Omental fat pad (tissue), 4 donors: ENCODE results near the gene CPA2. TPM values are rescaled to one million over a fixed set of nuclear protein-coding genes. Genes with fewer than 3 reads are reported as not detected.
"Not testable (repeated sequence)": the region's sequence is repeated elsewhere in the genome, so short reads cannot be mapped to it uniquely, and the experiment has no call there.

Experiments
- ATAC-seq: fragments of 150-250 bp; one replicate; pipeline ENCODE4 v1.9.1; 2016; ENCODE audit warnings: mild to moderate bottlenecking, moderate library complexity; ENCODE audit not compliant: low FRiP score
- DNase-seq: peaks from one replicate; pipeline ENCODE4 v3.0.0-alpha.2; 2019; ENCODE audit warnings: low spot score
- total RNA-seq, 4 donors: library from RNA; depleted of rRNA; stranded (reverse); fragments of >200 nt; gene quantifications; one replicate each; pipeline ENCODE4 v1.1.0, GENCODE V29; 2016
- TF ChIP-seq, protein P1 (sequence below), 3 donors: fragments of 450-650 bp; IDR thresholded peaks; one replicate each; pipeline ENCODE4 v1.5.1; 2016 to 2017; ENCODE audit warnings: antibody characterized with exemption in 3 of 3, mild to moderate bottlenecking in 3 of 3, moderate library complexity in 2 of 3

Gene CPA2
- total RNA-seq: under 1 TPM in 1 of 4 donors, not detected in 3; 0.88 TPM

DNA sequence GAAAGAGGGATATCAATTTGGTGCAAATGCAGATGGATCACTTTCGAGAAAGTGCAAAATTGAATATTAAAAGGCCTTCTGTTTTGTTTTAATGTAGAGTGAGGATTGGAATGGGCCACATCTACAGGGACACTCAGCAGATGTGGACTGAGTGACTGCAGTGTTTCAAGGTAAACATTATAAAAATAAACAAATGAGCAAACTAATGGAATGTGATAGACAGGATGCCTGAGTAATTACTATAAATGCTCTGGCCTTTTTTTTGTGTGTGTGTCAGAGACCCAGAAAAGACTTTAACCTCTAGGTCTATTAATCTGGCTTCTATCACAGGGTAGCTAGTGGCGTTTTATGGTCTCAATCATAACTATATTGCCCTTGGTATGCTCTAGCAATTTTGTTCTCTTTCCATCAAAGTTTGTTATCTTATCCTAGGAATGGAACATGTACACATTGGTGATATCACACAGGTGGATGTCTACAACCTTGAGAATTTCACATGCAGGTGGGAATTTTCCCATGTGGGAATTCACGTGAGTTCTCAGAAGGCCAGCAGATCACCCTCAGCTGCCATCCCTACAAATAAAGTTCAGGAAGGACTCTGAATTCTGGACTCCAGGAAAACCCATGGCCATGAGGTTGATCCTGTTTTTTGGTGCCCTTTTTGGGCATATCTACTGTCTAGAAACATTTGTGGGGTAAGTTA, at the start of gene CPA2:
Gene CPA2, plus strand, starts transcription at position 606 of the 703 bp plus-strand sequence. Its CDS starts 19 bp downstream, at position 625.
- TF ChIP-seq, protein P1, sequence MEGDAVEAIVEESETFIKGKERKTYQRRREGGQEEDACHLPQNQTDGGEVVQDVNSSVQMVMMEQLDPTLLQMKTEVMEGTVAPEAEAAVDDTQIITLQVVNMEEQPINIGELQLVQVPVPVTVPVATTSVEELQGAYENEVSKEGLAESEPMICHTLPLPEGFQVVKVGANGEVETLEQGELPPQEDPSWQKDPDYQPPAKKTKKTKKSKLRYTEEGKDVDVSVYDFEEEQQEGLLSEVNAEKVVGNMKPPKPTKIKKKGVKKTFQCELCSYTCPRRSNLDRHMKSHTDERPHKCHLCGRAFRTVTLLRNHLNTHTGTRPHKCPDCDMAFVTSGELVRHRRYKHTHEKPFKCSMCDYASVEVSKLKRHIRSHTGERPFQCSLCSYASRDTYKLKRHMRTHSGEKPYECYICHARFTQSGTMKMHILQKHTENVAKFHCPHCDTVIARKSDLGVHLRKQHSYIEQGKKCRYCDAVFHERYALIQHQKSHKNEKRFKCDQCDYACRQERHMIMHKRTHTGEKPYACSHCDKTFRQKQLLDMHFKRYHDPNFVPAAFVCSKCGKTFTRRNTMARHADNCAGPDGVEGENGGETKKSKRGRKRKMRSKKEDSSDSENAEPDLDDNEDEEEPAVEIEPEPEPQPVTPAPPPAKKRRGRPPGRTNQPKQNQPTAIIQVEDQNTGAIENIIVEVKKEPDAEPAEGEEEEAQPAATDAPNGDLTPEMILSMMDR (IDR thresholded peaks at IDR 0.05): no peak
- no peak for ATAC-seq
- no peak for DNase-seq

DNA sequence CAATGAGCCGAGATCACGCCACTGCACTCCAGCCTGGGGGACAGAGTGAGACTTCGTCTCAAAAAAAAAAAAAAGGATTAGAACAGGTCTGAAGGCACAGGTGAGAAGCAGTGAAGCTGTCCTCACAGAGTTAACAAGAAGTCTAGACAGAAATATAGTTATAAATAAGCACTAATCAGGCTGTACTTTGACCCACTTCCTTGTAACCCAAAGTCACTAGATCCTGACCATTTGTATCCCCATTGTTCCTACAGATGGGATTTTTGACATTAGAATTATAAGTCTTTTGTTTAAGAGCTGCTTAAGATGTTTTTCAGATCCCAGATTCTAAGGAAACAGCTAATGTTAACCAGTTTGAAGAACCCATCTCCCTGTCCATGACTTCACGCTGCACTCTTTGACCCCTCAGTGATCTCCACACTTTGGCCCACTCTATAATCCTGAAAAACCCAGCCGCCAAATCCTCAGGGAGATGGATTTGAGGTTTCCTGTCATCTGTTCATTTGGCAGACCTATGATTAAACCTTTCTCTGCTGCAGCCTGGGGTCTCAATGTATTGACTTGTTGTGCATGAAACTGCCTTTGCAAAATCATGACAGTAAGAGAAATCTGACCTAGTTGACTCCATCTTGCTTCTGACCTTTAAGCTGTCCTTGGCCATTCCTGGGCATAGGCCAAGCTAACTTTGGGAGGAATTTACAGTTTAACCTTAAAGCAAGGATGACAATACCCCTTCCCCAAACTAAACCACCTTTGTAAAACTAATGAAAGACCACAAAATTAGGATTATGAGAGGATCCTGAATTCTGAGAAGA, 47.6 kb upstream of the CPA2 start:
- ATAC-seq (no peak), DNase-seq (no peak)
- TF ChIP-seq, protein P1 (IDR thresholded peaks at IDR 0.05): no peak

DNA sequence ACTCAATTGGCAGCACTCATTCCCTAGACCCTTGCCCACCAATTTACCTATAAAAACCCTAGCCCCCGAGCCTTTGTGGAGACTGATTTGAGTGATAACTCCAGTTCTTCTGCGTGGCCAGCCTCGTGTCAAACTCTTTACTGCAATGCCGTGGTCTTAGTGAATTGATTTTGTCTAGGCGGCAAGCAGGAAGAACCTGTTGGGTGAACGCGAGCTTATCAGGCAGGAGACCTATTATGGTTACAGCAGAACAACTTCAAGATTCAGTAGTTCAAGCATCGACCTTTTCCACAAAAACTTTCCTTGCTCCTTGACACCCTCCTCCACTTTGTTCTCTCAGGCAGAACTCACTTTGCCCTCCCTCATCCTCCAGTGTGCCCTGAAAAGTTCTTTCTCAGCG, 46.8 kb upstream of the CPA2 start:
- no peak for DNase-seq
- TF ChIP-seq, protein P1 (IDR thresholded peaks at IDR 0.05): no peak
- ATAC-seq: no peak

DNA sequence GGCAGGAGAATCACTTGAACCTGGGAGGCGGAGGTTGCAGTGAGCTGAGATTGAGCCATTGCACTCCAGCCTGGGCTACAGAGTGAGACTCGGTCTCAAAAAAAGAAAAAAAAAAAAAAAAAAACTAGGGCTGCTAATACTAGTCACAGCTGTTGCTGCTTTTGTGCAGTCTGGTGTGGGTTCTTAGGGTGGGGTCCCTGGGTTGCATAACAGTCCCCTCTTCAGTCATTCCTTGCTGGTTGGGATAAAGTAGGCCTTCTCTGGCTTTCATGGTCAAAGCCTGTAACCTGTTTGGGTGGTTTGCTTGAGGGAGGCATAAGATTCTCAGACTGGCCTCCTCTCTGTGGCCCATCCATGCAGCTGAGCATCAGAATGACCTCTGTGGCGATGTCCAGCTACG, 44.9 kb upstream of the CPA2 start:
- ATAC-seq: no peak
- no peak for DNase-seq
- TF ChIP-seq, protein P1 (IDR thresholded peaks at IDR 0.05): no peak

DNA sequence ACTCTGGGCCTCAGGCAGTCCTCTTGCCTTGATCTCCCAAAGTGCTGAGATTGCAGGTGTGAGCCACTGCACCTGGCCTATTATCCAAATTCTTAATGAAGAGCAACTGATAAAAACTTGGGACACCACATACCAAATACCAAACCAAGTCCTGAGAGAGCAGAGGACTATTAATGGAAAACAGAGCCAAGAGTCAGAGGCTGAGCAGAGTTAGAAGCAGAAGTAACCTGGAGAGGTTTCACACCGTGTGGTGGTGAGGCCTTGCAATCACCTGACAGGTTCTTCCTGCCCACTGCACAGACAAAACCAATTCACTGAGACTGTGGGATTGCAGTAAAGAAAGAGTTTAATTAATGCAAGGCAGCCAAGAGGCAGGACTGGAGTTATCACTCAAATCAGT, 43.0 kb upstream of the CPA2 start:
- no peak for ATAC-seq
- TF ChIP-seq, protein P1 (IDR thresholded peaks at IDR 0.05): no peak
- no peak for DNase-seq

DNA sequence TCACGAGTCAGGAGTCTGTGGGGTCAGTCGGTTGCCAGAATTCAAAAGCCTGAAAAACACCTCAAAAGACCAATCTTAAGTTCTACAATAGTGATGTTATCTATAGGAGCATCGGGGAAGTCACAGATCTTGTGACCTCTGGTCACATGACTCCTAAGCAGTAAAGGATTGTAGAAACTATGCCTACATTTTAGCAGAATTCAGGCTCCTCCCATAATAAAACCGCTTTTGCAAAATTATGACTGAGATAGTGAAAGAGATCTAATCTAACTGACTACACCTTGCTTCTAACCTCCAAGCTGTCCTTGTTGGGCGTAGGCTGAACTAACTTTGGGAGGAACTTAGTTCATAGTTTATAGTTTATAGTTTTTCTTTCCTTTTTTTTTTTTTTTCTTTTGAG, 42.5 kb upstream of the CPA2 start:
- TF ChIP-seq, protein P1 (IDR thresholded peaks at IDR 0.05): no peak
- no peak for ATAC-seq
- DNase-seq: no peak

DNA sequence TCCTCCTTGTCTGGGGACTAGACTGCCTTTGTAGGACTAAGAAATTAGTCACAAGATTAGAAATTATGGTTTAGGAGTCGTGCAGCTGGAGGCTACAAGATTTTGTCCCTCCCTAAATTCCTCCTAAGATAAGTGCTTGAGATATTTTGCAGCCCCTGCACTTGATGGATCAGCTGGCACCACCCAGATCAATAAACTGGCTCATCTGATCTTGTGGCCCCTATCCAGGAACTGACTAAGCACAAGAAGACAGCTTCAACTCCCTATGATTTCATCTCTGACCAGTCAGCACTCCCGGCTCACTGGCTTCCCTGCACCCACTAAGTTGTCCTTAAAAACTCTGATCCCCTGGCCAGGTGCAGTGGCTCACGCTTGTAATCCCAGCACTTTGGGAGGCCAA, 41.7 kb upstream of the CPA2 start:
- not testable (repeated sequence) for DNase-seq

More for the DNA sequence above, 41.7 kb upstream of the CPA2 start:
- ATAC-seq: not testable (repeated sequence)
